NOMO-1 treated with DMSO at 0.1 percent for 48 hours (cell line): Measurements from ENCODE around the gene MYO1E.

Source experiments
- DNase-seq: peaks from one replicate; lab custom pipeline; 2025; ENCODE audit not compliant: unreplicated experiment; lab: John Stamatoyannopoulos, UW

Gene MYO1E

DNA sequence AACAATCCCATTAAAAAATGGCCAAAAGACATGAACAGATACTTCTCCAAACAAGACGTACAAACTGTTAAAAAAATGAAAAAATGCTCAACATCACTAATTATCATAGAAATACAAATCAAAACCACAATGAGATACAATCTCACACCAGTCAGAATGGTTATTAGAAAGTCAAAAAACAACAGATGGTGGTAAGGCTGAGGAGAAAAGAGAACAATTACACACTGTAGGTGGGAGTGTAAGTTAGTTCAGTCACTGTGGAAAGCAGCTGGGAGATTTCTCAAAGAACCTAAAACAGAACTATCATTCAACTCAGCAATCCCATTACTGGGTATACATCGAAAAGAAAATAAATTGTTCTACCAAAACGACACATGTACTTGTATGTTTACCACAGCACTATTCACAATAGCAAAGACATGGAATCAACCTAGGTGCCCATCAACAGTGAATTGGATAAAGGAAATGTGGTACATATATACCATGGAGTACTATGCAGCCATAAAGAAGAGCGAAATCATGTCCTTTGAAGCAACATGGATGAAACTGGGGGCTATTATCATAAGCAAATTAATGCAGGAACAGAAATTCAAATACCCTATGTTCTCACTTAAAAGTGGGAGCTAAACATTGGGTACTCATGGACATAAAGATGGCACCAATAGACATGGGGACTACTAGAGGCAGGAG lies 51.5 kb downstream of the MYO1E start:
- DNase-seq, result no peak

DNA sequence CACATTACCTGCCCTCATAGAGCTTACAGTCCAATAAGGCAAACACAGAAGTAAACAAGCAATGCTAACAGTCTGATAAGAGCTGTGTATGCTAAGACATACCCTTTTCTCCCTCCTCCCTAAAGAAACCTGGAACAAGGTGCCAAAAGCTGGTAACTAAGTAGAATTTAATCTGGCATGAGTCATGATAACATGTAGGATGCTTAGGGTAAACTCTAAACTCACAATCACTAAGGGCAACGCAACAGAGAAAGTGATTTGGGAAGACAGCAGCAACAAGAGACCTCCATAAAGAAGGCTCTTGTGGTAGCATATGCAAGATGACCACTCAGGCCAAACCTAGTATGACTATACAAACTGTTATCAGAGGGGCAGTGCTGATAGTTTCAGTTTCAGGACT lies 55.5 kb downstream of the MYO1E start:
- no peak for DNase-seq

DNA sequence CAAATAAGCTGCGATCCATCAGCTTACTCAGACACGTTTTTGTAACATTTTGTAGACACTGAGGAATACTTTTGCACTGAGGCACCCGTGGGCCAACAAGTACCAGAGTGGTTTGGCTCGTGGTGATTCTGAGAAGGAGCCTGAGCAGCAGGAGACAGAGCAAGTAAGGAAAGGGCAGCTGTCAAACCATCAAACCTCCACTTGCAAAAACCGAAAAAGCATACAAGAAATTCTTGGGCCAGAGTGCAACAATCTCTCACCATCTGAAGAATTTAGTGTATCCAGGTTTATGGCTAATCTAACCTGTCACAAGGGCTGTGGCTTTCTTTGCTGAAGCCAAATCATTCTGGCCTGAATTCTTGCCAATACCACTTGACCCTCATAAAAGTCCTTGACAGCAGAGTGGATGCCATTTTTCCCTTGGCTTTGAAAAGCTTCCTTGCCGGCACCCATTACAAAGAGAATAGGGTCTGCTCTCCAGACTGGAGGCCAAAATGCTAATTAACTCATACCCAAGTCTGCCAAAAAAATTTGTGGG lies 56.7 kb downstream of the MYO1E start:
- DNase-seq, result no peak

DNA sequence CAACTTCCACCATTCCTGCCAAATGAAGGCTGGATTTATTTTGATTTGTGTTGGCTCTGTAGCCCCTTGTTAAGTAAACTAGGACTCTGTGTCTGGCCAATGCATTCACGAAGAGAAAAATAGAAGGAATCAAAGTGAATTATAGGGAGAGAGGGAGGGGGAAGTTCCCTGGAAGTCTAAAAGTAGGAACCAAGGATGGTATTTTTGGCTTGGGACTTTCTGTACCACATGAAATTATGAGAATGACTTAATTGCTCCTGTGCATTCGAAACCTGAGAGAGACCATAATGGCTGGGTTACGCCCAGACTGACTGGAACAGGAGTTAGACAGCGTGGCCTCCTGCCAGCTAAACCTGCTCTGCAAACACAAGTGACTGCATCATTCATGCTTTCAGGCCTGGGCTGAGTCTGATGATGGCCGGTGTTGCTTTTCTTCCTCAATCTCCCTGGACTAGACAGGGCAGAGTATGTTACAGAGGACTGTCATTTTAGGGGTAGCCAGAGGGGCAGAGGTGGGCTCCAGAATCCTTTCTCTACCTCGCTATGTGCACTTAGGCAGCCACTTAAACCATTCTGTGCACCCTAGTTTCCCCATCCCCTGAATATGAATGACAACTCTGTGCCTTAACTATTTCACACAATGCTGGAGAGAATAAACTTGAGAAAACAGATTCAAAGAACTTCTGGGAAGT lies 58.9 kb downstream of the MYO1E start:
- DNase-seq, result no peak

DNA sequence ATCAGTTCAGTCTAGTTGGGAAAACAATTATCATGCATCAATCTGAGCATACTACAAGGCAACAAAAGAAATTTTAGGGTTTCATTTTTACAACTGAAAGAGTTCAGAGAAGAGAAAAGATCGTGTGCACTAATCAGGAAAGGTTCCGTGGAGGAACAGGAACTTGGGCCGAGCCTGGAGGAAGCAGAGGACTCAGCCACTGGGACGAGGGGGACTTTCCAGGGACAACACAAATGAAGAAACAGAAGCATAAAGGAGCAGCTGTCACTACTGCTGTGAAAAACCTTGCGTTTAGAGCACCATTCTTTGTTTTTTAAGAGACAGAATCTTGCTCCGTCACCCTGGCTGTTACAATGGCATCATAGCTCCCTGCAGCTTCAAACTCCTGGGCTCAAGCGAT lies 60.5 kb downstream of the MYO1E start:
- no peak for DNase-seq

DNA sequence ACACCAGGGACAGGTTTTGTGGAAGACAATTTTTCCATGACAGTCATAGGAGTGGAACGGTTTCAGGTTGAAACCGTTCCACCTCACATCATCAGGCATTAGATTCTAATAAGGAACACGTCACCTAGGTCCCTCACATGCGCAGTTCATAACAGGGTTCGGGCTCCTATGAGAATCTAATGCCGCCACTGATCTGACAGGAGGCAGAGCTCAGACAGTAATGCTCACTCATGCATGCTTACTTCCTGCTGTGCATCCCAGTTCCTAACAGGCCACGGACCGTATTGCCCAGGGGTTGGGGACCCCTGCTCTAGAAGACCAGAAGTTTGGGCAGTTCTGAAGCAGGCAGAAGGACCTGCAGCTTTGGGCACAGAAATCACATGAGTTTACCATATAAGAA lies 61.5 kb downstream of the MYO1E start:
- no peak for DNase-seq

DNA sequence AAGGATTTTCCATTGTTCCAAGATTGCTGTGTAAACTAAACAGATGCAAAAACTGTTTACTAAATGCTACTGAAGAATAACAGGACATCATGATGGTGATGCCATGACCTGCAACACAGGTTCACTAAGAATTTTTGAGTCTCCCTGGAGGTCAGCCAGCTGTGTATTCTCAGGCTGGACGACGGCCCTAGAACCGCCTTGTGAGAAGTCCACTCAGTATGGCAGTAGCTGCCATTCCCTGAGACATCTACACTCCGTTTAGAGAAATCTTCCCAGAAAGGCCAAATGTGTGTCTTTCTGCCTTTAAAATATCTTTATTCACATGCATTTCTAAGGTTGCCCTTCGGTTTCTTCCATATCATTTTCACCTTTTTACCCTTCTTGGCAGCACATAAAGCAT lies 63.3 kb downstream of the MYO1E start:
- no peak for DNase-seq

DNA sequence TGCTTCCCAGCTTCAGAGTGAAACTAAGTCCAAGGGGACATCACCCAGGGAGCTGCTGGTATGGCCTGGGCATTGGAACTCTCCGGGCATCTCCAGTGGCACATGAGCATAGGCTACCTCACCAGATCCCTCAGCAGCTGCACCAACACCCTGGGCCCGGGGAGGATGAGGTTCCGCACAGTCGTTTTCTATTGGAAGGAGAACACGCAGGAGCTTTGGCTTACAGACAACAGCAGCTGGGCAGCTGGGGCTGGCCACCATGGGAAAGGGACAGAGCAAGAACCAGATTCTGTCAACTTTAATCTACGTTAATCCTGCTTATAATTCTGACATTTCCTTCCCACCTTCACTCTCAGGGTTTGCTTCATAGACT lies 65.5 kb downstream of the MYO1E start:
- DNase-seq, result no peak

DNA sequence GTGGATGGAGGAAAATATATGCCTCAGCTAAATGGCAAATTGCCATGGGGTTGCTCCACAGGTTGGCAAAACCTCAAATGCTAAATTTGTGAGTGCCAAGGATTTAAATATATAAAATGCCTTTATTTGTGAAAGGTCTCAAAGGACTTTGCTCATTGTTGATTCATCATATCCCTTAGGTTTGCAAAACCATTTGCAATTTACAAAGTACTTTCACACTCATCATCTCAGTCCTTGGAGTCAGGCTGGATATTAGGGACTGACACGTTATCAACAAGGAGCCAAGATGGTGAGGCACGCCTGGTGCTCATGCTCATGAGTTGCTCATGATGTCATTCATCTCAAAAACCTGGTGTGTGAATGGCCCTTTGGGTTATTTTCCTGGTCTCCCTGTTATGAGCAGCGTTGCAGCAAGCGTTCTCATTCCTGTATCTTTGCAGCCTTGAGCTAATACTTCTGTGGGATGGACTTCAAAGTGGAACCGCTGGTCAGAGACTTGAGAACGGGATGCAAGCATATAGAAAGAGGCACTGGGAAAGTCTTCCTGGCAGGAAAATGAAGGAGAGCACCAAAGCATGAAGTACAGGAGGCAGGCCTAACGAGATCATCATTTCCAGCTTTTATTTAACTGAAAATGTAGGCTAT lies 66.0 kb downstream of the MYO1E start:
- no peak for DNase-seq

DNA sequence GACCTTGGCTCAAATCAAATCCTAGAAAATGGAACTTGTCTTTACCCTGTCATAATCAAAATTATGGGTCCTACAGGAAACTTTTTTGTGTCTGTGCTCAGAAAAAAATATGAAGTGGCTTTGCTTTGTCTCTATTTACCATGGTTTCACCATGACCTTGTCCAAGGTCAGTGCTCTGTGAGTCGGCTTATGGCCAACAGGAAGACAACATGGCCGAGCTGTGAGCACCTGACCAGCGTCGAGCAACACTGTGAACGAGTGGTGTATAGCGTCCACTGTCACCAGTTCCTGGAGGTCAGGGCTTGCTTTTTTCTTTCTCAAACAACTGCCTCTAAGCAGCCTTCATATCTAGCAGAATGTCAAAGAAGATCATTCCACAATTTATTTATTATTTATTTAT lies 67.9 kb downstream of the MYO1E start:
- DNase-seq, result no peak

DNA sequence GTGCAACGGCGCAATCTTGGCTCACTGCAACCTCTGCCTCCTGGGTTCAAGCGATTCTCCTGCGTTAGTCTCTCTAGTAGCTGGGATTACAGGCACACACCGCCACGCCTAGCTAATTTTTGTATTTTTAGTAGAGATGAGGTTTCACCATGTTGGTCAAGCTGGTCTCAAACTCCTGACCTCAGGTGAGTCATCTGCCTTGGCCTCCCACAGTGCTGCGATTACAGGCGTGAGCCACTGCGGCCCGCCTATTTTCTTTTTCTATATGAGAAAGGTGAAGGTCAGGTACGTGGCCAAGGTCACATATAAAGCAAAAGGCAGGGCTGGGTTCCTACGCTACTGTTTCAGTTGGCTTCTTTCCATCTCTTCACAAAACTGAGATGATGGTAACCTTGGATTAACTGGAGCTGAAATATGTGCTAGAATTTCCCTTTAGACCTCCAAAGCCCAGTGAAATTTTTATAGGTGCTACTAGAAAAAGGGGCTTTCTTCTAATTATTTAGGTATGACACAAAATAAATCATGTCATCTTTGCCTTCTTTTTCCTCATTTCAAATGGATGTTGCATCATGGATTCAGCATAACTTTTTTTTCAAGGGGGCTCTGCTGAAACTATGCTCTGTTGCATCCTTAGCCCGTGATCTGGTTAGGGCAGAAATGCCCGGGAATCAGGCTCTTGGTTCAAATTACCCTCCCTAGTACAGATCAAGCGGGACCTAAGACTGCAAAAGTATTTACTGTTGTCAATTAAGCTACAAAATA lies 68.5 kb downstream of the MYO1E start:
- no peak for DNase-seq

DNA sequence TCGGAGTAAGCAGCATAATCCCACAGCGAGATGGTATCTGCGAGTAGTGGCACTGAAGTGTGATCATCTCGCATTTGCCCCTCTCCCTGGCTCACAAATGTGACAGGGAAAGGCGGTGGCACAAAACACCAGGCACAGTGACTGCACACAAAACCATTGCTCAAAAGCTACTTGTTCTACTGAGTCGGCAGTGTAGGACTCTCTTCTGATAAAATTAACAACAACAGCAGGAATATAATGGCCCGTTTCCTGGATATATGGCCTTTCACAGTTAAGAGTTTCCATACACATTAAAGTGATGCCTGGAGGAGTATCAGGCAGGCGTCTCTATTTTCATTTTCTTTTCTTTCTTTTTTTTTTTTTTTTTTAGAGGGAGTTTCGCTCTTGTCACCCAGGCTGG lies 69.0 kb downstream of the MYO1E start:
- no peak for DNase-seq

DNA sequence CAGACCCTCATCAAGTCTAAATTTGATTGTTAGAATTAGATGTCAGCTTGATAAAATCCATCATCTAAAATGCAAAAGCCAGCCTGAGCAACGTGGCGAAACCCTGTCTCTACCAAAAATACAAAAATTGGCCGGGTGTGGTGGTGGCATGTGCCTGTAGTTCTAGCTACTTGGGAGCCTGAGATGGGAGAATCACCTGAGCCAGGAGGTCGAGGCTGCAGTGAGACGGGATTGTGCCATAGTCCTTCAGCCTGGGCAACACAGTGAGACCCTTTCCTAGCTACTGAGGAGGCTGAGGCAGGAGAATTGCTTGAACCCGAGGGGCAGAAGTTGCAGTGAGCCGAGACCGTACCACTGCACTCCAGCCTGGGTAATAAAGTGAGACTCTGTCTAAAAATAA lies 69.5 kb downstream of the MYO1E start:
- DNase-seq, result no peak

DNA sequence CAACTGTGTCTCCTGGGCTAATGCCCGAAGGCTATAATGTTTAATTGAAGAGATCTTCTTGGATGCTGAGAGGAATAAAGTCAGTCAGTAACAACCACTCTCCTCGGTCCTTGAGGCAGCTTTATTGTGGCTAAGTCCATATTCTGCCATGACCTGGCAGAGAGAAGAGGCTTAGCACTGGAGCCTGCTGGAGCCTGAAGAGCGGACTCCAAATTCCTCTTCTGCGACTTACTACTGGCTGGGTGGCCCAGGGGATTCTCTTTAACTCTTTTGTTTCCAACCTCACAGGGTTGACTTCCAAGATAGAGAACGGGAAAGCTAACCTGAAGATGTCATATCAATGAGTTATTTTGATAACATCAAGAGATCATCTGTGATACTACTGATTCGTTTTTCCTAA lies 71.1 kb downstream of the MYO1E start:
- DNase-seq, result no peak

DNA sequence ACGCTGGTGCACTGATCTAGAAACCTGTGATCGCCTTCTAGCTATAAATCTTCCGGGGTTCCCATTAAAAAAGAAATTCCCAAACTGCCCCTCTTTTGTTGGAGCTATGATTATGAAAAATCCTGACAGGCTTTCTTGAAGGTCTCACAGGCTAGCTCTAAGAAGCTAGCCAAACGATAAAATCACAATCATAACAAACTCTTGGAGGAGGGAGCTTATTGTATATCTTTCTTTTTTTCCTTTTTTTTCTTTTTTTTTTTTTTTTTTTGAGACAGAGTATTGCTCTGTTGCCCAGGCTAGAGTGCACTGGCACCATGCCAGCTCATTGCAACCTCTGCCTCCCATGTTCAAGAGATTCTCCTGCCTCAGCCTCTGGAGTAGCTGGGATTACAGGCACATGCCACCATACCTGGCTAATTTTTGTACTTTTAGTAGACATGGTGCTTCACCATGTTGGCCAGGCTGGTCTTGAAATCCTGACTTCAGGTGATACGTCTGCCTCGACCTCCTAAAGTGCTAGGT lies 72.0 kb downstream of the MYO1E start:
- no peak for DNase-seq

DNA sequence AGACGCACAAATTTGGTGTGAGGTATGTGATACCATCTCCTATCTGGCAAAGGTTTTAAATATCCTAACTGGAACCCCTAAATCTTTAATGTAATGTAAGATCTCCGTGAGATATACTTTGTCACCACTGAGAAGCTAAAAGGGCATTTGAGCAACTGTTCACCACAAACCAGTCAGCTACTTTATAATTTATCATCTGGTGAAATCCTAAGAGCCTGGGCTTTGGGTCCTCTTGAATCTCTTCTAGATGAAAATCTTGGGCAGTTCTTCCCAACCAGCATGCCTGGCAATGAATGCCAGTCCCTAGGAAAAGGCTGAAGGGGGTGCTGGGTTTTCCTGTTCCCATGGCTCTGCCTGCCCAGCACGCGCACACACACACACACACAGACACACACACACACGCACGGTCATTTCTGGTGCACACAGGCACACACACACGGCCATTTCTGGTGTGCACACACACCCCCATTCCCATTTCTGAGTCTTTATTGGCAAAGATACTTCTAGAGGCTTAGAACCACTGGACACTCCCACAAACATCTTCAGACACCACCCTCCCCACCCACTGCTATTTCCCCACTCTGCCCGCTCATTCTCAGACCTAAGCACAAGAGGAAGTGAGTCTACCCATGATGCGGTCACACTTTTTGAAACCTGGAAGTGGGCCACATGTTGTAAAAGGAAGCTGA lies 72.6 kb downstream of the MYO1E start:
- DNase-seq, result peak; percentile 97

DNA sequence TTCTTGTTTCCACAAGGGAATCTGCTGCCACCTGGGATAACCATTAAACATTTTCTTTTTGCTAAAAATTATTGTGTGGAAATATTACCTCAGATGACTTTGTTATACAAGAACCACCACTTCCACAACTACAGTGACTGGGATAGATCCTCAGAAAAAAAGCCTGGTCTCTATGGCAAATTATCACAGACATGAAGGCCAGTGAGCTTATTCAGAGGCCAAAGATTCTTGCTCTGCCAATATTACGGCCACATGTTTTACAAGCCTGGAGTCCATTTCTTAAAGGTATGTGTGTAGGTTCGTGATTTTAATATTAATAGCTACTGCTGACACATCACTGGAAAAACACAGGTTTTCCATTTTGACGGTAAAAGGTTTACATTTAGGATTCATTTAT lies 73.8 kb downstream of the MYO1E start:
- DNase-seq, result no peak

DNA sequence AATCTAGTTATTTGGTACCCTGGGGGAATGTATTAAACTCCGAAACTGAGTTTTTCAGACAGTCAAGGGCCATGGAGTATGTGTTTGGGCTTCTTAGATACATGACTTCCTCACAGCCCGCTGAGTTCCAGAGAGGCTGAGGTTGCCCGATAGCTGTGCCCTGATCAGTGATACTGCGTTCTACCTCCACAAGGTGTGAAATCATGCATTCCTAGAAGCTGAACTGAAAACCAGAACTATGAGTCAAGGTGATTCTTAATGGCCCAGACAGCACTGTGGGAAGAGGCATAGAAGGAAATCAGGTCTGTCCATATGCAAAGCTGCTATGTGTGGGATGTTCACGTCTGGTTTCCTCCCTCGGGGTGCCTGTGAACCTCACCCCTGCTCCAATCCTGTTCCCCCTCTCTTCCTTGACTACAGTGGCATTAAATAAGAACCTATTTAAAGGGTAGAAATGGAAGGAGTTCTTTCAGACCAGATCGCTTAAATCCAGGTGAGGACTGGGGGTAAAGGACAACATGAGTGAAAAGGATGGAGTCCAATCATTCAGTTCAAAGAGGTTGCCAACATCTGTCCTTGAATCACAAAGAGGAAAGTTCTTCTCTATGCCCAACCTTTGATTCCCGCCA lies 74.3 kb downstream of the MYO1E start:
- DNase-seq, result no peak

DNA sequence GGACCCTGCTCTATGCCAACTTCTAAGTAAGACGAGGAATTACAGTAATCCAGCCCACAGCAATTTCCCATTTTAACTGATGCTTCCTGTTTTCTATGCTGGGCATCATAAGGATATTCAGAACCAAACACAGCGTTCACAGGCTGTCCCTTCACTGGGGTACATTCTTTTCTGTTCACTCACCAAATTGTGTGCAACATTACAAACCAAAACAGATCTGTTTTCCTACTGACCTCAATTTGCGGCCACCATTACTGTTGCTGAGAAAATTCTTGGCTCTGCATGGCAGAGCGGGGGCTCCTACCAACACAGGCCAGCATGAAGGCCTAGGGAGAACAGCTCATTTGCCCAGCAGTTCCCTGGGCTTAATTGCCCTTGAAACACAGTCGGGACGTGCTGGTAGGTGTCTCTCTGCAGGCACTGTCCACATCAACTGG lies 76.5 kb downstream of the MYO1E start:
- DNase-seq, result no peak
